Keratinocyte (primary cell): ENCODE measurements around the gene PLEKHJ1.

ENCODE experiments used
- EZH2 ChIP-seq: IDR thresholded peaks from one replicate; pipeline ENCODE4 v1.6.1; 2012; ENCODE audit warnings: inconsistent platforms, mild to moderate bottlenecking, low read length, moderate library complexity
- TF ChIP-seq, protein P1 (sequence below), 3 experiments: IDR thresholded peaks in 1 of 3; conservative IDR thresholded peaks in 1 of 3; optimal IDR thresholded peaks in 1 of 3; 2 replicates in 2 of 3; 3 replicates in 1 of 3; pipeline versions ENCODE3 to v1.5.1; 2011; ENCODE audit warnings: low read length in 3 of 3, mild to moderate bottlenecking in 3 of 3, moderate library complexity in 2 of 3, control low read depth in 1 of 3, inconsistent platforms in 1 of 3; ENCODE audit not compliant: insufficient read depth in 2 of 3; ENCODE audit errors: extremely low read depth in 1 of 3

- no peak for TF ChIP-seq EZH2
- TF ChIP-seq, protein P1, sequence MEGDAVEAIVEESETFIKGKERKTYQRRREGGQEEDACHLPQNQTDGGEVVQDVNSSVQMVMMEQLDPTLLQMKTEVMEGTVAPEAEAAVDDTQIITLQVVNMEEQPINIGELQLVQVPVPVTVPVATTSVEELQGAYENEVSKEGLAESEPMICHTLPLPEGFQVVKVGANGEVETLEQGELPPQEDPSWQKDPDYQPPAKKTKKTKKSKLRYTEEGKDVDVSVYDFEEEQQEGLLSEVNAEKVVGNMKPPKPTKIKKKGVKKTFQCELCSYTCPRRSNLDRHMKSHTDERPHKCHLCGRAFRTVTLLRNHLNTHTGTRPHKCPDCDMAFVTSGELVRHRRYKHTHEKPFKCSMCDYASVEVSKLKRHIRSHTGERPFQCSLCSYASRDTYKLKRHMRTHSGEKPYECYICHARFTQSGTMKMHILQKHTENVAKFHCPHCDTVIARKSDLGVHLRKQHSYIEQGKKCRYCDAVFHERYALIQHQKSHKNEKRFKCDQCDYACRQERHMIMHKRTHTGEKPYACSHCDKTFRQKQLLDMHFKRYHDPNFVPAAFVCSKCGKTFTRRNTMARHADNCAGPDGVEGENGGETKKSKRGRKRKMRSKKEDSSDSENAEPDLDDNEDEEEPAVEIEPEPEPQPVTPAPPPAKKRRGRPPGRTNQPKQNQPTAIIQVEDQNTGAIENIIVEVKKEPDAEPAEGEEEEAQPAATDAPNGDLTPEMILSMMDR (optimal IDR thresholded peaks at IDR 0.05 in 1 of 3, IDR thresholded peaks at IDR 0.05 in 1 of 3, conservative IDR thresholded peaks at IDR 0.05 in 1 of 3; ENCODE audit: extremely low read depth in 1 of 3, insufficient read depth in 2 of 3, low read length in 3 of 3) = no peak
Observed at GRCh38 chr19:2210987-2211740, 25.0 kb downstream of the PLEKHJ1 start.
